ENCODE data around the gene SECTM1. TPM values are rescaled to one million over a fixed set of nuclear protein-coding genes. Genes with fewer than 3 reads are reported as not detected.

SECTM1 gene
- polyA plus RNA-seq, 2 of the 4 experiments (the other 2 are of a cell fraction), result 0.22 to 2.0 TPM

- no peak within 1 kb of the TSS for H3K4me3 ChIP-seq
- H3K27ac ChIP-seq, result peak within 1 kb of the TSS in 1 of 2 experiments; percentile 20; a peak in 1 of 6 replicates
- no peaks in the 10 kb centered on the region for H3K9me3 ChIP-seq
- DNase-seq (ENCODE audit: low read depth in 1 of 2, low spot score in 1 of 2), result no peak
- peaks cover 12% of the 10 kb centered on the region; the same call in 2 of the 3 replicates for H3K4me1 ChIP-seq
- no peak within 1 kb of the TSS for H3K4me2 ChIP-seq
- CTCF ChIA-PET, result interaction anchor here (0.6 to 2.4 kb wide), 8 partner anchors 16 to 97 kb away, joined by 3 to 41 read pairs (median 3); no protein-coding TSS in a partner anchor
- ATAC-seq, result no peak
- TF ChIP-seq CHD4 (IDR thresholded peaks at IDR 0.05; ENCODE audit: borderline replicate concordance) (no peak), ZFP36 (IDR thresholded peaks at IDR 0.05; ENCODE audit: borderline replicate concordance, partially characterized antibody) (no peak), E2F6 (IDR thresholded peaks at IDR 0.05; ENCODE audit: borderline replicate concordance, low read depth) (no peak)
- TF ChIP-seq, protein P1, sequence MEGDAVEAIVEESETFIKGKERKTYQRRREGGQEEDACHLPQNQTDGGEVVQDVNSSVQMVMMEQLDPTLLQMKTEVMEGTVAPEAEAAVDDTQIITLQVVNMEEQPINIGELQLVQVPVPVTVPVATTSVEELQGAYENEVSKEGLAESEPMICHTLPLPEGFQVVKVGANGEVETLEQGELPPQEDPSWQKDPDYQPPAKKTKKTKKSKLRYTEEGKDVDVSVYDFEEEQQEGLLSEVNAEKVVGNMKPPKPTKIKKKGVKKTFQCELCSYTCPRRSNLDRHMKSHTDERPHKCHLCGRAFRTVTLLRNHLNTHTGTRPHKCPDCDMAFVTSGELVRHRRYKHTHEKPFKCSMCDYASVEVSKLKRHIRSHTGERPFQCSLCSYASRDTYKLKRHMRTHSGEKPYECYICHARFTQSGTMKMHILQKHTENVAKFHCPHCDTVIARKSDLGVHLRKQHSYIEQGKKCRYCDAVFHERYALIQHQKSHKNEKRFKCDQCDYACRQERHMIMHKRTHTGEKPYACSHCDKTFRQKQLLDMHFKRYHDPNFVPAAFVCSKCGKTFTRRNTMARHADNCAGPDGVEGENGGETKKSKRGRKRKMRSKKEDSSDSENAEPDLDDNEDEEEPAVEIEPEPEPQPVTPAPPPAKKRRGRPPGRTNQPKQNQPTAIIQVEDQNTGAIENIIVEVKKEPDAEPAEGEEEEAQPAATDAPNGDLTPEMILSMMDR (IDR thresholded peaks at IDR 0.05), result no peak
- no peak for FAIRE-seq
- 94% methylated on average over 22 of the region's 26 CpGs for WGBS (ENCODE audit: missing lambda C conversion rate)
- POLR2A ChIA-PET, result interaction anchor here (1.0 kb wide), 1 partner anchor 25 kb away, joined by 3 read pairs; no protein-coding TSS in a partner anchor
Observed at GRCh38 chr17:82317394-82318168, 16.0 kb downstream of the SECTM1 start, which contains the start of gene CD7. CD7 (minus strand) TSS chr17:82317608; CDS start chr17:82317495, 113 bp downstream.

DNA sequence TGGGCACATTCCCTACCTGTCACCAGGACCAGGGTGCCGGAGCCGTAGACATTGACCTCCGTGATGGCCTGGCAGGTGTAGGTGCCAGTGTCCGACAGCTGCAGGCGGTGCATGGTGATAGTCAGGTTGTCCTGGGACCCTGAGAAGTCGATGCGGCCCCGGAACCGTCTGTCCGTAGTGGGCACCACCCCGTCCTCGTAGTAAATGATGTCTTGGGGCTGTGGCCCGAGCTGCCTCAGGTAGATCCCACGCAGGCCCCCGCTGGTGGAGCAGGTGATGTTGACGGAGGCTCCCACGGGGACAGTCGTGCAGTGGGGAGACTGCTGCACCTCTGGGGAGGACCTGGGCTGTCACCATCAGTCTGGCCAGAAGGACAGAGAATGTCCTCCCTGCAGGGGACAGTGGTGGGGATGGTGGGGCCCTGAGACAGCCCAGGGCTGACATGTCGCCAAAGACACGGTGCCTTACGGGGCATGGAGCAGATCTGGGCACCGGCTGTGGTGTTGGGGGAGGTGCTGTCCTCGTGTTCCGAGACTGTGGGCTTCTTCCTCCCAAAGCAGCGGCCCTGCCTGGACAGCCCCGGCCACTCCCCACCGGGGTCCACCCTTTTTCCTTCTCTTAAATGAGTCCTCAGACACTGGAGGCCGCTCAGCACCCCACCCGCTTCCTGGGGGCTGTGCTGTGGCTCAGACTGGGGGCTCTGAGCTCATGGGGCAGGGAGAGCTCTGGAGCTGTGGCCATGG, 16.7 kb downstream of the SECTM1 start:
- Histone ChIP-seq H3K27ac (peak overlapping the region in 1 of 2 experiments; percentile 20; a peak in 1 of 6 replicates), H3K4me3 (no peak overlapping the region), H3K4me1 (peaks cover 12% of the 10 kb centered on the region; the same call in 2 of the 3 replicates), H3K4me2 (no peak overlapping the region), H3K9me3 (no peaks in the 10 kb centered on the region)
- POLR2A ChIA-PET, result interaction anchor here (1.0 kb wide), 1 partner anchor 24 kb away, joined by 3 read pairs; no protein-coding TSS in a partner anchor
- DNase-seq (ENCODE audit: low read depth in 1 of 2, low spot score in 1 of 2), result no peak
- WGBS (ENCODE audit: missing lambda C conversion rate), result 88% methylated on average over 29 of the region's 29 CpGs
- TF ChIP-seq, protein P2, sequence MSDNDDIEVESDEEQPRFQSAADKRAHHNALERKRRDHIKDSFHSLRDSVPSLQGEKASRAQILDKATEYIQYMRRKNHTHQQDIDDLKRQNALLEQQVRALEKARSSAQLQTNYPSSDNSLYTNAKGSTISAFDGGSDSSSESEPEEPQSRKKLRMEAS (IDR thresholded peaks at IDR 0.05), result no peak
- TF ChIP-seq CHD4 (IDR thresholded peaks at IDR 0.05; ENCODE audit: borderline replicate concordance), result no peak
- TF ChIP-seq MAZ (IDR thresholded peaks at IDR 0.05; ENCODE audit: borderline replicate concordance, low read depth, low read length), result no peak
- no peak for TF ChIP-seq CHD2 (IDR thresholded peaks at IDR 0.05; ENCODE audit: low read length, partially characterized antibody)
- no peak for TF ChIP-seq JUN (IDR thresholded peaks at IDR 0.05)
- no peak for TF ChIP-seq E2F6 (IDR thresholded peaks at IDR 0.05; ENCODE audit: borderline replicate concordance, low read depth)
- TF ChIP-seq, protein P1 (IDR thresholded peaks at IDR 0.05), result no peak
- TF ChIP-seq RNF2 (IDR thresholded peaks at IDR 0.05; ENCODE audit: borderline replicate concordance, low read depth), result no peak
- TF ChIP-seq SMC3 (IDR thresholded peaks at IDR 0.05), result no peak
- no peak for TF ChIP-seq RCOR1 (IDR thresholded peaks at IDR 0.05; ENCODE audit: low read depth, low read length)
- TF ChIP-seq PBX3 (IDR thresholded peaks at IDR 0.05), result no peak
- no peak for TF ChIP-seq CEBPB (IDR thresholded peaks at IDR 0.05)
- TF ChIP-seq HEYL (CRISPR knock-in tag; IDR thresholded peaks at IDR 0.05), result no peak
- TF ChIP-seq EP300 (IDR thresholded peaks at IDR 0.05), result no peak
- TF ChIP-seq HDAC2 (IDR thresholded peaks at IDR 0.05), result no peak
- no peak for TF ChIP-seq TP53 (CRISPR knock-in tag; IDR thresholded peaks at IDR 0.05)
- CTCF ChIA-PET, result interaction anchor here (0.5 to 2.4 kb wide), 8 partner anchors 10 to 98 kb away, joined by 3 to 41 read pairs (median 3); no protein-coding TSS in a partner anchor
- FAIRE-seq, result no peak
- ATAC-seq, result no peak
